ENCODE measurements around the gene MSRB1. TPM values are rescaled to one million over a fixed set of nuclear protein-coding genes. Genes with fewer than 3 reads are reported as not detected.
"Not testable (repeated sequence)": the region's sequence is repeated elsewhere in the genome, so short reads cannot be mapped to it uniquely, and the experiment has no call there.

Gene MSRB1
- total and polyA plus RNA-seq, 5 experiments from 2014 or later: 9.9 to 19.1 (median 13.9) TPM

GRCh38 chr16:1966460-1966859, 23.5 kb upstream of the MSRB1 start, which contains the start of gene RNF151:
Gene RNF151 (plus strand): TSS chr16:1966856. CDS start chr16:1966882, 26 bp downstream.
- H3K27me3 Mint-ChIP-seq: no peaks in the 10 kb centered on the region
- H3K4me1 Mint-ChIP-seq: peaks cover 18 to 44% (median 40%) of the 10 kb centered on the region in 4 donors
- H3K4me3 Mint-ChIP-seq: peak within 1 kb of the TSS; percentile 89 to 97 (median 94)
- H3K9me3 Mint-ChIP-seq: no peaks in the 10 kb centered on the region
- peak within 1 kb of the TSS; percentile 96 to 99 (median 97) for H3K27ac Mint-ChIP-seq
- POLR2A ChIA-PET: interaction anchor here (0.6 to 7.9 kb wide), 8 partner anchors 17 to 431 kb away, joined by 3 to 89 read pairs (median 10); partner anchors contain the start of genes GFER, NOXO1, NUBP2 and PKD1
- ATAC-seq (no peak), DNase-seq (no peak)
- H3K36me3 Mint-ChIP-seq: peaks cover 4 to 27% (median 10%) of the 10 kb centered on the region in 3 donors

- no peak for DNase-seq
- Mint-ChIP-seq H3K36me3 (peaks cover 4 to 33% (median 14%) of the 10 kb centered on the region in 3 donors), H3K9me3 (no peaks in the 10 kb centered on the region), H3K27ac (peak overlapping the region; percentile 96 to 99 (median 97)), H3K27me3 (no peaks in the 10 kb centered on the region), H3K4me3 (peak overlapping the region; percentile 89 to 97 (median 94)), H3K4me1 (peaks cover 20 to 45% (median 41%) of the 10 kb centered on the region in 4 donors)
- peak; percentile 4 to 7 for ATAC-seq
- POLR2A ChIA-PET: interaction anchor here (0.6 to 7.9 kb wide), 40 partner anchors 8 to 1329 kb away, joined by 3 to 89 read pairs (median 5); partner anchors contain the start of genes EME2, FAHD1, GFER and HAGH
Observed at GRCh38 chr16:1965396-1966001, 22.5 kb upstream of the MSRB1 start.

GRCh38 chr16:1964506-1965395, 21.8 kb upstream of the MSRB1 start, which contains the start of gene RPS2:
Gene RPS2 (minus strand): TSS chr16:1964826. CDS start chr16:1964625, 201 bp downstream.
- H3K4me1 Mint-ChIP-seq: peaks cover 24 to 48% (median 48%) of the 10 kb centered on the region in 4 donors

GRCh38 chr16:1963806-1964505, 21.0 kb upstream of the MSRB1 start:
- Mint-ChIP-seq H3K9me3 (no peaks in the 10 kb centered on the region), H3K4me1 (peaks cover 25 to 51% (median 50%) of the 10 kb centered on the region in 4 donors), H3K4me3 (peak overlapping the region; percentile 89 to 97 (median 92)), H3K27ac (peak overlapping the region; percentile 93 to 99 (median 96)), H3K27me3 (no peaks in the 10 kb centered on the region), H3K36me3 (peaks cover 4 to 33% (median 14%) of the 10 kb centered on the region in 3 donors)
- DNase-seq (peak in 3 of 10 donors; percentile 17 to 64 (median 32)), ATAC-seq (peak; percentile 15 to 23)
- POLR2A ChIA-PET: interaction anchor here (0.9 to 7.9 kb wide), 39 partner anchors 8 to 1328 kb away, joined by 3 to 89 read pairs (median 5); partner anchors contain the start of genes EME2, FAHD1, GFER and HAGH

More at GRCh38 chr16:1964506-1965395, 21.8 kb upstream of the MSRB1 start, which contains the start of gene RPS2:
- ATAC-seq (peak; percentile 88 to 93), DNase-seq (peak; percentile 95 to 100 (median 98))
- POLR2A ChIA-PET: interaction anchor here (0.6 to 7.9 kb wide), 48 partner anchors 9 to 1328 kb away, joined by 3 to 89 read pairs (median 4); partner anchors contain the start of genes ABCA3, EME2, FAHD1 and GFER
- Mint-ChIP-seq H3K4me3 (peak within 1 kb of the TSS; percentile 89 to 97 (median 94)), H3K9me3 (no peaks in the 10 kb centered on the region), H3K27me3 (no peaks in the 10 kb centered on the region), H3K36me3 (peaks cover 4 to 33% (median 14%) of the 10 kb centered on the region in 3 donors), H3K27ac (peak within 1 kb of the TSS; percentile 96 to 99 (median 97))

- DNase-seq, ATAC-seq, H3K9me3 Mint-ChIP-seq, H3K27me3 Mint-ChIP-seq: not testable (repeated sequence)
- peaks cover 4 to 33% (median 14%) of the 10 kb centered on the region in 3 donors for H3K36me3 Mint-ChIP-seq
- H3K27ac Mint-ChIP-seq: peak overlapping the region in 9 of 10 donors; percentile 50 to 99 (median 95)
- POLR2A ChIA-PET: interaction anchor here (1.1 to 7.9 kb wide), 4 partner anchors 8 to 242 kb away, joined by 4 to 89 read pairs (median 44); partner anchors contain the start of genes GFER, NOXO1, TBL3 and TRAF7
- H3K4me3 Mint-ChIP-seq: peak overlapping the region; percentile 89 to 97 (median 92)
- peaks cover 25 to 55% (median 50%) of the 10 kb centered on the region in 4 donors for H3K4me1 Mint-ChIP-seq
Observed at GRCh38 chr16:1962161-1963153, 19.5 kb upstream of the MSRB1 start.

- Mint-ChIP-seq H3K36me3 (peaks cover 4 to 33% (median 14%) of the 10 kb centered on the region in 3 donors), H3K27ac (peak overlapping the region in 8 of 10 donors; percentile 35 to 98 (median 80)), H3K9me3 (no peaks in the 10 kb centered on the region), H3K27me3 (peaks cover 0 to 2% (median 0%) of the 10 kb centered on the region in 5 donors), H3K4me1 (peaks cover 25 to 55% (median 50%) of the 10 kb centered on the region in 4 donors), H3K4me3 (peak overlapping the region in 8 of 10 donors; percentile 33 to 92 (median 52))
- DNase-seq (peak in 1 of 10 donors; percentile 15), ATAC-seq (no peak)
- POLR2A ChIA-PET: interaction anchor here (4.0 to 7.9 kb wide), 2 partner anchors 9 to 22 kb away, joined by 39 to 89 read pairs; partner anchors contain the start of genes GFER, NOXO1 and TBL3
Observed at GRCh38 chr16:1961651-1962067, 18.7 kb upstream of the MSRB1 start.

- peak overlapping the region; percentile 75 to 96 (median 90) for H3K27ac Mint-ChIP-seq
Observed at GRCh38 chr16:1960665-1961630, 17.9 kb upstream of the MSRB1 start.

GRCh38 chr16:1959269-1960039, 16.5 kb upstream of the MSRB1 start, which contains the start of gene NDUFB10:
Gene NDUFB10 (plus strand): TSS chr16:1959538. CDS start chr16:1959625, 87 bp downstream.
- Mint-ChIP-seq H3K27ac (peak within 1 kb of the TSS; percentile 75 to 96 (median 90)), H3K4me1 (peaks cover 20 to 48% (median 41%) of the 10 kb centered on the region in 4 donors), H3K4me3 (peak within 1 kb of the TSS; percentile 88 to 94 (median 91)), H3K27me3 (peaks cover 0 to 2% (median 0%) of the 10 kb centered on the region in 5 donors), H3K36me3 (peaks cover 4 to 33% (median 14%) of the 10 kb centered on the region in 3 donors), H3K9me3 (no peaks in the 10 kb centered on the region)
- peak; percentile 80 to 93 (median 90) for DNase-seq
- POLR2A ChIA-PET: interaction anchor here (0.6 to 7.9 kb wide), 10 partner anchors 11 to 196 kb away, joined by 3 to 89 read pairs (median 4); partner anchors contain the start of genes EME2, GFER, MRPS34 and MSRB1
- peak; percentile 86 to 87 for ATAC-seq

More at GRCh38 chr16:1960665-1961630, 17.9 kb upstream of the MSRB1 start:
- POLR2A ChIA-PET: interaction anchor here (0.6 to 7.9 kb wide), 8 partner anchors 10 to 194 kb away, joined by 3 to 89 read pairs (median 5); partner anchors contain the start of genes EME2, GFER, MRPS34 and MSRB1
- no peak for ATAC-seq
- Mint-ChIP-seq H3K36me3 (peaks cover 4 to 33% (median 14%) of the 10 kb centered on the region in 3 donors), H3K27me3 (peaks cover 0 to 2% (median 0%) of the 10 kb centered on the region in 5 donors), H3K9me3 (no peaks in the 10 kb centered on the region), H3K4me3 (peak overlapping the region; percentile 88 to 94 (median 91)), H3K4me1 (peaks cover 25 to 55% (median 50%) of the 10 kb centered on the region in 4 donors)
- DNase-seq: peak in 1 of 10 donors; percentile 28
